ENCODE results near the gene PARD3. TPM values are rescaled to one million over a fixed set of nuclear protein-coding genes. Genes with fewer than 3 reads are reported as not detected.

Gene PARD3
- total RNA-seq, 1 donor from 2014 or later = 35.4 TPM

- Histone ChIP-seq H3K4me1 (ENCODE audit: insufficient read depth, low read length) (no peaks in the 10 kb centered on the region), H3K27me3 (ENCODE audit: insufficient read depth, low read length) (peaks cover 3% of the 10 kb centered on the region), H3K4me2 (ENCODE audit: low read length) (no peak overlapping the region), H4K20me1 (ENCODE audit: insufficient read depth, low read length) (no peaks in the 10 kb centered on the region), H3K9ac (ENCODE audit: low read length) (no peak overlapping the region), H3K27ac (ENCODE audit: low read depth, low read length) (no peak overlapping the region), H3K79me2 (ENCODE audit: insufficient read depth, low read length) (no peaks in the 10 kb centered on the region), H2AFZ (ENCODE audit: low read depth, low read length) (no peak overlapping the region), H3K4me3 (ENCODE audit: insufficient read depth, low read depth, low read length) (no peak overlapping the region), H3K36me3 (ENCODE audit: insufficient read depth, low read length) (no peaks in the 10 kb centered on the region), H3K9me3 (ENCODE audit: insufficient read depth, low read depth, low read length) (no peaks in the 10 kb centered on the region)
- Mint-ChIP-seq H3K4me3 (ENCODE audit: unreplicated experiment) (no peak overlapping the region), H3K9me3 (ENCODE audit: unreplicated experiment) (peaks cover 6% of the 10 kb centered on the region), H3K27ac (ENCODE audit: unreplicated experiment) (no peak overlapping the region), H3K4me1 (ENCODE audit: low read depth, unreplicated experiment) (peaks cover 5% of the 10 kb centered on the region), H3K27me3 (ENCODE audit: low read depth, unreplicated experiment) (peaks cover 14% of the 10 kb centered on the region), H3K36me3 (ENCODE audit: low read depth, unreplicated experiment) (no peaks in the 10 kb centered on the region)
- FAIRE-seq = no peak
- no peak for DNase-seq (ENCODE audit: low read depth)
- TF ChIP-seq EZH2 (IDR thresholded peaks at IDR 0.05; ENCODE audit: insufficient read depth, low read length) = no peak
- no peak for TF ChIP-seq CTCF (IDR thresholded peaks at IDR 0.05; ENCODE audit: insufficient read depth, low read depth, low read length)
These were observed 736.9 kb downstream of the PARD3 start for GRCh38 chr10:34078017-34078744.

- no peak overlapping the region for H2AFZ ChIP-seq (ENCODE audit: low read depth, low read length)
- no peak overlapping the region for H3K4me3 ChIP-seq (ENCODE audit: insufficient read depth, low read depth, low read length)
- H3K4me1 ChIP-seq (ENCODE audit: insufficient read depth, low read length) = no peaks in the 10 kb centered on the region
- H3K4me3 Mint-ChIP-seq (ENCODE audit: unreplicated experiment) = no peak overlapping the region
- TF ChIP-seq CTCF (IDR thresholded peaks at IDR 0.05; ENCODE audit: insufficient read depth, low read depth, low read length) (no peak), EZH2 (IDR thresholded peaks at IDR 0.05; ENCODE audit: insufficient read depth, low read length) (no peak)
- peaks cover 14% of the 10 kb centered on the region for H3K27me3 Mint-ChIP-seq (ENCODE audit: low read depth, unreplicated experiment)
- DNase-seq (ENCODE audit: low read depth) (no peak), FAIRE-seq (no peak)
- no peaks in the 10 kb centered on the region for H3K36me3 ChIP-seq (ENCODE audit: insufficient read depth, low read length)
- no peak overlapping the region for H3K9ac ChIP-seq (ENCODE audit: low read length)
- no peak overlapping the region for H3K4me2 ChIP-seq (ENCODE audit: low read length)
- H3K9me3 Mint-ChIP-seq (ENCODE audit: unreplicated experiment) = peaks cover 6% of the 10 kb centered on the region
- H3K79me2 ChIP-seq (ENCODE audit: insufficient read depth, low read length) = no peaks in the 10 kb centered on the region
- H3K27ac Mint-ChIP-seq (ENCODE audit: unreplicated experiment) = no peak overlapping the region
- peaks cover 3% of the 10 kb centered on the region for H3K27me3 ChIP-seq (ENCODE audit: insufficient read depth, low read length)
- H3K9me3 ChIP-seq (ENCODE audit: insufficient read depth, low read depth, low read length) = no peaks in the 10 kb centered on the region
- H3K36me3 Mint-ChIP-seq (ENCODE audit: low read depth, unreplicated experiment) = no peaks in the 10 kb centered on the region
- no peak overlapping the region for H3K27ac ChIP-seq (ENCODE audit: low read depth, low read length)
- peaks cover 5% of the 10 kb centered on the region for H3K4me1 Mint-ChIP-seq (ENCODE audit: low read depth, unreplicated experiment)
- H4K20me1 ChIP-seq (ENCODE audit: insufficient read depth, low read length) = no peaks in the 10 kb centered on the region
These were observed 738.7 kb downstream of the PARD3 start for GRCh38 chr10:34076443-34076842.

- Histone ChIP-seq H3K4me3 (ENCODE audit: insufficient read depth, low read depth, low read length) (no peak overlapping the region), H2AFZ (ENCODE audit: low read depth, low read length) (no peak overlapping the region), H3K36me3 (ENCODE audit: insufficient read depth, low read length) (no peaks in the 10 kb centered on the region), H4K20me1 (ENCODE audit: insufficient read depth, low read length) (no peaks in the 10 kb centered on the region), H3K27ac (ENCODE audit: low read depth, low read length) (no peak overlapping the region), H3K4me1 (ENCODE audit: insufficient read depth, low read length) (no peaks in the 10 kb centered on the region), H3K9me3 (ENCODE audit: insufficient read depth, low read depth, low read length) (no peaks in the 10 kb centered on the region), H3K4me2 (ENCODE audit: low read length) (no peak overlapping the region), H3K79me2 (ENCODE audit: insufficient read depth, low read length) (no peaks in the 10 kb centered on the region), H3K27me3 (ENCODE audit: insufficient read depth, low read length) (no peaks in the 10 kb centered on the region), H3K9ac (ENCODE audit: low read length) (no peak overlapping the region)
- FAIRE-seq (no peak), DNase-seq (ENCODE audit: low read depth) (no peak)
- Mint-ChIP-seq H3K9me3 (ENCODE audit: unreplicated experiment) (peaks cover 4% of the 10 kb centered on the region), H3K36me3 (ENCODE audit: low read depth, unreplicated experiment) (no peaks in the 10 kb centered on the region), H3K4me3 (ENCODE audit: unreplicated experiment) (no peak overlapping the region), H3K27me3 (ENCODE audit: low read depth, unreplicated experiment) (peaks cover 11% of the 10 kb centered on the region), H3K4me1 (ENCODE audit: low read depth, unreplicated experiment) (peaks cover 5% of the 10 kb centered on the region), H3K27ac (ENCODE audit: unreplicated experiment) (no peak overlapping the region)
- TF ChIP-seq EZH2 (IDR thresholded peaks at IDR 0.05; ENCODE audit: insufficient read depth, low read length) = no peak
- TF ChIP-seq CTCF (IDR thresholded peaks at IDR 0.05; ENCODE audit: insufficient read depth, low read depth, low read length) = no peak
These were observed 739.7 kb downstream of the PARD3 start for GRCh38 chr10:34075254-34075926.

All from astrocyte (in vitro differentiated cells and primary cell).